Esophagus squamous epithelium (tissue), 5 donors: Measurements from ENCODE around the gene KBTBD8. TPM values are rescaled to one million over a fixed set of nuclear protein-coding genes. Genes with fewer than 3 reads are reported as not detected.

Experiments
- DNase-seq: peaks from one replicate; lab custom pipeline; 2025; lab: John Stamatoyannopoulos, UW
- H3K27ac ChIP-seq, 4 donors: fragments of 200-600 bp; sonication (generic); one replicate each; pipeline ENCODE4 v1.5.1; 2016 to 2019; ENCODE audit warnings: mild to moderate bottlenecking in 1 of 4
- H3K27me3 ChIP-seq, 4 donors: fragments of 200-600 bp; sonication (generic); 1 replicate in 3 of 4; 2 replicates in 1 of 4; pipeline versions ENCODE4 v1.5.1 to v1.6.0; 2017 to 2021; ENCODE audit warnings: antibody characterized with exemption in 1 of 4
- H3K36me3 ChIP-seq, 3 donors: fragments of 200-600 bp; sonication (generic); one replicate each; pipeline ENCODE4 v1.5.1; 2016 to 2019
- H3K4me1 ChIP-seq, 3 donors: fragments of 200-600 bp; sonication (generic); one replicate each; pipeline ENCODE4 v1.5.1; 2017 to 2019
- H3K4me3 ChIP-seq, 4 donors: fragments of 200-600 bp; sonication (generic); 1 replicate in 3 of 4; 2 replicates in 1 of 4; pipeline ENCODE4 v1.5.1; 2016 to 2019; ENCODE audit warnings: mild to moderate bottlenecking in 2 of 4, moderate library complexity in 1 of 4
- H3K9me3 ChIP-seq, 3 donors: fragments of 200-600 bp; sonication (generic); one replicate each; pipeline ENCODE4 v1.5.1; 2016 to 2019
- CTCF ChIP-seq, 6 experiments: fragments of 450-650 bp in 4 of 6; fragments of 200-600 bp in 2 of 6; sonication (generic) in 2 of 6; IDR thresholded peaks; one replicate each; pipeline ENCODE4 v1.5.1; 2016 to 2019; ENCODE audit warnings: antibody characterized with exemption in 6 of 6, mild to moderate bottlenecking in 4 of 6, moderate library complexity in 4 of 6
- POLR2A ChIP-seq, 4 donors: fragments of 450-650 bp; IDR thresholded peaks; one replicate each; pipeline ENCODE4 v1.6.1; 2017; ENCODE audit warnings: antibody characterized with exemption in 4 of 4, mild to moderate bottlenecking in 4 of 4, moderate library complexity in 3 of 4
- WGBS, 2 donors: methylation state at CpG; one replicate each; pipeline ENCODE4 v1.1.5; 2018; 5-methylcytosine and 5-hydroxymethylcytosine counted together
- intact Hi-C: fragments of 100-400 bp; cut with DNase I; formaldehyde crosslinking; loops from one replicate; pipeline ENCODE4 v1.15.0; 2022
- total RNA-seq, 4 donors: library from RNA; depleted of rRNA; stranded (reverse); fragments of >200 nt; gene quantifications; one replicate each; pipeline ENCODE4 v1.1.0, GENCODE V29; 2016
- donor health status: DM: yes; HTN: yes; CAD: no.

KBTBD8 gene
- total RNA-seq, 4 donors from 2014 or later: 0.95 to 2.8 (median 1.5) TPM

- WGBS, 2 donors: 88% methylated on average over 4 of the region's 4 CpGs
- peaks cover 0 to 10% (median 0%) of the 10 kb centered on the region in 4 donors for H3K27me3 ChIP-seq
- no peak for TF ChIP-seq POLR2A (IDR thresholded peaks at IDR 0.05)
- TF ChIP-seq CTCF (IDR thresholded peaks at IDR 0.05): no peak
- no peak overlapping the region for H3K27ac ChIP-seq
- no peak for DNase-seq
- no peaks in the 10 kb centered on the region for H3K4me1 ChIP-seq
- H3K36me3 ChIP-seq: no peaks in the 10 kb centered on the region
- H3K4me3 ChIP-seq: no peak overlapping the region
- intact Hi-C loops: no loop called here
- H3K9me3 ChIP-seq: no peaks in the 10 kb centered on the region
Measured at GRCh38 chr3:66953934-66954445, 44.1 kb upstream of the KBTBD8 start.

- WGBS, 2 donors: 80 to 87% methylated on average over 4 of the region's 4 CpGs
- Histone ChIP-seq H3K27ac (no peak overlapping the region), H3K27me3 (peaks cover 0 to 7% (median 0%) of the 10 kb centered on the region in 4 donors), H3K9me3 (no peaks in the 10 kb centered on the region), H3K4me1 (no peaks in the 10 kb centered on the region), H3K4me3 (no peak overlapping the region), H3K36me3 (no peaks in the 10 kb centered on the region)
- TF ChIP-seq CTCF (IDR thresholded peaks at IDR 0.05) (no peak), POLR2A (IDR thresholded peaks at IDR 0.05) (no peak)
- DNase-seq: no peak
- intact Hi-C loops: no loop called here
Measured at GRCh38 chr3:66956742-66957141, 41.4 kb upstream of the KBTBD8 start.

- Histone ChIP-seq H3K4me3 (no peak overlapping the region), H3K36me3 (no peaks in the 10 kb centered on the region), H3K27ac (no peak overlapping the region), H3K27me3 (peaks cover 0 to 13% (median 0%) of the 10 kb centered on the region in 4 donors), H3K9me3 (no peaks in the 10 kb centered on the region), H3K4me1 (no peaks in the 10 kb centered on the region)
- no peak for DNase-seq
- 72 to 74% methylated on average over 5 of the region's 5 CpGs for WGBS, 2 donors
- intact Hi-C loops: no loop called here
- TF ChIP-seq CTCF (IDR thresholded peaks at IDR 0.05): no peak
- TF ChIP-seq POLR2A (IDR thresholded peaks at IDR 0.05): no peak
Measured at GRCh38 chr3:66957367-66957766, 40.7 kb upstream of the KBTBD8 start.

- H3K9me3 ChIP-seq: no peaks in the 10 kb centered on the region
- no peak for DNase-seq
- intact Hi-C loops: no loop called here
- no peak overlapping the region for H3K27ac ChIP-seq
- 86 to 96% methylated on average over 1 of the region's 1 CpG for WGBS, 2 donors
- no peaks in the 10 kb centered on the region for H3K4me1 ChIP-seq
- no peaks in the 10 kb centered on the region for H3K36me3 ChIP-seq
- TF ChIP-seq POLR2A (IDR thresholded peaks at IDR 0.05): no peak
- H3K27me3 ChIP-seq: peaks cover 0 to 13% (median 0%) of the 10 kb centered on the region in 4 donors
- H3K4me3 ChIP-seq: no peak overlapping the region
Measured at GRCh38 chr3:66958067-66958466, 40.0 kb upstream of the KBTBD8 start.

- Histone ChIP-seq H3K9me3 (no peaks in the 10 kb centered on the region), H3K4me3 (no peak overlapping the region), H3K27me3 (peaks cover 0 to 21% (median 0%) of the 10 kb centered on the region in 4 donors), H3K27ac (no peak overlapping the region), H3K4me1 (no peaks in the 10 kb centered on the region), H3K36me3 (no peaks in the 10 kb centered on the region)
- 87 to 91% methylated on average over 3 of the region's 3 CpGs for WGBS, 2 donors
- DNase-seq: no peak
- intact Hi-C loops: no loop called here
- no peak for TF ChIP-seq CTCF (IDR thresholded peaks at IDR 0.05)
- TF ChIP-seq POLR2A (IDR thresholded peaks at IDR 0.05): no peak
Measured at GRCh38 chr3:66962664-66963063, 35.4 kb upstream of the KBTBD8 start.
